ENCODE measurements around the gene FBXW4.

Gene FBXW4

GRCh38 chr10:101575580-101576210 is 119.3 kb downstream of the FBXW4 start:
- no peaks in the 10 kb centered on the region for H3K79me2 ChIP-seq (ENCODE audit: insufficient read depth, low read length)
- no peaks in the 10 kb centered on the region for H3F3A ChIP-seq (ENCODE audit: low read depth)
- H3K9ac ChIP-seq (ENCODE audit: low read depth, low read length, poor library complexity, severe bottlenecking): no peak overlapping the region

DNA sequence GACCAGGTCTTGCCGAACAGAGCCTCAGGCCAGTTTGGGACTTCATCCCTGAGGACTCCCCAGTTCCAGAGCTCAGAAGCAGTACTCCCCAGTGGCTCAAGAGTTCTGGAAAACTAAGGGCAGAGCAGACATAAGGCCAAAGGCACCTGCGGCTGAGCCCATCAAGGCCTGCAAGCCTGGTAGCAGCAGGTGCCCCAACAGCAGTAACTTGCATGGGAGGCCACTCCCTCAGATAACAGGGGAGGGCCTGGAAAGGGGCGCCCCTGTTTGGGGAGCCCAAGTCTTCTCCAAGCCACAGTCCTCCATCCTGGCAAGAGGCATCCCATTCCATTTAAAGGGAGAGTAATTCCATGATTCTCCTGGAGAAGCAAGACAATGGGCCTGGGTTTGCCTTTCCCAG is 119.9 kb downstream of the FBXW4 start:
- Histone ChIP-seq H3K36me3 (ENCODE audit: insufficient read depth, low read length) (no peaks in the 10 kb centered on the region; the same call in 1 of the 2 replicates), H3K27me3 (ENCODE audit: insufficient read depth, low read length, poor library complexity, severe bottlenecking) (no peaks in the 10 kb centered on the region), H3F3A (ENCODE audit: low read depth) (no peaks in the 10 kb centered on the region), H4K20me1 (ENCODE audit: insufficient read depth, low read length, poor library complexity, severe bottlenecking) (no peaks in the 10 kb centered on the region), H3K4me3 (ENCODE audit: low read length, poor library complexity, severe bottlenecking) (no peak overlapping the region), H3K4me1 (ENCODE audit: insufficient read depth, low read length, poor library complexity, severe bottlenecking) (peaks cover 6% of the 10 kb centered on the region), H3K4me2 (ENCODE audit: low read depth, low read length, poor library complexity, severe bottlenecking) (no peak overlapping the region), H3K9ac (ENCODE audit: low read depth, low read length, poor library complexity, severe bottlenecking) (no peak overlapping the region), H3K79me2 (ENCODE audit: insufficient read depth, low read length) (no peaks in the 10 kb centered on the region), H2AFZ (ENCODE audit: low read length) (no peak overlapping the region), H3K9me3 (ENCODE audit: insufficient read depth, low read depth, low read length) (no peaks in the 10 kb centered on the region), H3K9me2 (replicated peaks; ENCODE audit: low read depth, low read length) (no peaks in the 10 kb centered on the region)
- TF ChIP-seq EZH2phosphoT487 (IDR thresholded peaks at IDR 0.05; ENCODE audit: borderline replicate concordance) (no peak), CTCF (conservative IDR thresholded peaks at IDR 0.05; ENCODE audit: low read length) (no peak)

More at GRCh38 chr10:101575580-101576210, 119.3 kb downstream of the FBXW4 start:
- no peak overlapping the region for H3K4me2 ChIP-seq (ENCODE audit: low read depth, low read length, poor library complexity, severe bottlenecking)
- peaks cover 2% of the 10 kb centered on the region for H3K4me1 ChIP-seq (ENCODE audit: insufficient read depth, low read length, poor library complexity, severe bottlenecking)
- H4K20me1 ChIP-seq (ENCODE audit: insufficient read depth, low read length, poor library complexity, severe bottlenecking): no peaks in the 10 kb centered on the region
- H3K9me2 ChIP-seq (replicated peaks; ENCODE audit: low read depth, low read length): no peaks in the 10 kb centered on the region
- H3K27me3 ChIP-seq (ENCODE audit: insufficient read depth, low read length, poor library complexity, severe bottlenecking): no peaks in the 10 kb centered on the region
- H3K4me3 ChIP-seq (ENCODE audit: low read length, poor library complexity, severe bottlenecking): no peak overlapping the region
- H3K36me3 ChIP-seq (ENCODE audit: insufficient read depth, low read length): no peaks in the 10 kb centered on the region; the same call in 1 of the 2 replicates
- no peak for TF ChIP-seq EZH2phosphoT487 (IDR thresholded peaks at IDR 0.05; ENCODE audit: borderline replicate concordance)
- TF ChIP-seq CTCF (conservative IDR thresholded peaks at IDR 0.05; ENCODE audit: low read length): no peak
- no peak overlapping the region for H2AFZ ChIP-seq (ENCODE audit: low read length)
- no peaks in the 10 kb centered on the region for H3K9me3 ChIP-seq (ENCODE audit: insufficient read depth, low read depth, low read length)

DNA sequence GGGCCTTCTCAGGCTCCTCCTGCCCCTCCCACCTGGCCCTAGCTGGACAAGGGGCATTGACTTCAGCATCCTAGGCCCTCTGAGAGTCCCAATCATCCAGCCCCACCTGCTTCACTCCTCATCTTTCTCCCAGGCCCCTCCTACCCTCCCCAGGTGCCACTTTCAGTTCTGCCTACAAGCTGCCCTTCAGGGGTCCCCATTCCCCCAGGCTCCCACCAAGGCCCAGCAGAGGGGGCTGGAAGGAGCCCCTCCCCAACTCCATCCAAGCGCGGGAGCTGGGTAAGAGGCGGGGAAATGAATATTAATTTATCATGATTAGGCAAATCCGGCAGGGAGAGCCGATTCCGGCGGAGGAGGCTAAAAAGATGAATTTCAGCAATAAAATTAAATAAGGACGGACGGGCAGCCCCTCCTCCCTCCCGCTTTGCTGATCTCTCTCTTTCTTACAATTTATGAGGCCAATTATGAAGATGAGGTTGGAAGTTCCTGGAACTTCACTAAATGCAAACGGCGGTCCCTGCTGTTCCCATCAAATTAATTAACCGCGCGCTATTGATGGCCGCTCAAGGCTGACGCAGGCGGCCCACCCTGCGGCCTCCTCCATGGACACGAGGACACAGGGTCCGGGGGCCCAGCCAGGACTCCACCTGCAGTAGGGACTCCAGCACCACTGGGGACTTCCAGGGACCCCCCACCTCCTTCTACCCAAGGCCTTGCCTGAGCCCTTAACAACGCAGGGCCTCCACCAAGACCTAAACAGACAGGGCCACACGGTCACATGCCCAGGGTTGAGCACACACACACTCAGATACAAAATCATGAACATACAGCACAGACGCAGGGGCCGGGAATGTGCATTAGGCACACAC is 120.9 kb downstream of the FBXW4 start:
- H3K36me3 ChIP-seq (ENCODE audit: insufficient read depth, low read length): no peaks in the 10 kb centered on the region
- no peaks in the 10 kb centered on the region for H4K20me1 ChIP-seq (ENCODE audit: insufficient read depth, low read length, poor library complexity, severe bottlenecking)
- H3K79me2 ChIP-seq (ENCODE audit: insufficient read depth, low read length): no peaks in the 10 kb centered on the region
- H3K4me3 ChIP-seq (ENCODE audit: low read length, poor library complexity, severe bottlenecking): no peak overlapping the region
- no peak overlapping the region for H3K9ac ChIP-seq (ENCODE audit: low read depth, low read length, poor library complexity, severe bottlenecking)
- no peaks in the 10 kb centered on the region for H3K9me2 ChIP-seq (replicated peaks; ENCODE audit: low read depth, low read length)
- H3K27me3 ChIP-seq (ENCODE audit: insufficient read depth, low read length, poor library complexity, severe bottlenecking): no peaks in the 10 kb centered on the region
- TF ChIP-seq CTCF (conservative IDR thresholded peaks at IDR 0.05; ENCODE audit: low read length): no peak
- H3K4me1 ChIP-seq (ENCODE audit: insufficient read depth, low read length, poor library complexity, severe bottlenecking): peaks cover 11% of the 10 kb centered on the region
- no peaks in the 10 kb centered on the region for H3K9me3 ChIP-seq (ENCODE audit: insufficient read depth, low read depth, low read length)
- no peak overlapping the region for H2AFZ ChIP-seq (ENCODE audit: low read length)
- no peaks in the 10 kb centered on the region for H3F3A ChIP-seq (ENCODE audit: low read depth)
- no peak overlapping the region for H3K4me2 ChIP-seq (ENCODE audit: low read depth, low read length, poor library complexity, severe bottlenecking)

Measured in Loucy (cell line).